ENCODE data around the gene OPRD1. TPM values are rescaled to one million over a fixed set of nuclear protein-coding genes. Genes with fewer than 3 reads are reported as not detected.

Gene OPRD1
- total and polyA plus RNA-seq, 2 of the 4 experiments (the other 2 are of a cell fraction), result under 0.01 TPM; not detected in 1

DNA sequence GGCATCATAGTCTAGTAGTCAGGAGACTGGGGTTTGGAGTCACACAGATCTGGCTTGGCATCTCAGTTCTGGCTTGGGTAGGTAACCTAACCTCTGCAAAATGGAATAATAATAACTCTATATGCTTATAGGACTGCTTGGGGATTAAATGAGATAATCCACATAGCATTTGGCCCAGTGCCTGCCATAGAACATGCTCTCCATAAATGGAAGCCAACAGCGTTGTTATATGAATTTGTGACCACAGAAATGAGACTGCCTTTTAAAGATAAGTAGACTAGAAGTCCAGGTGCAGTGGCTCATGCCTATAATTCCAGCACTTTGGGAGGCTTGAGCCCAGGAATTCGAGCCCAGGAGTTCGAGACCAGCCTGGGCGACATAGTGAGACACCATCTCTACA is 4.0 kb upstream of the OPRD1 start:
- H2AK9ac ChIP-seq (replicated peaks; ENCODE audit: low read depth, low read length, poor library complexity), result no peak overlapping the region
- ATAC-seq (ENCODE audit: low read depth), result no peak
- no peak overlapping the region for H2AFZ ChIP-seq (replicated peaks; ENCODE audit: low read length, poor library complexity)
- H3K23ac ChIP-seq (ENCODE audit: low read depth, low read length), result no peak overlapping the region
- CTCF ChIA-PET, result no interaction called here
- H3K14ac ChIP-seq (replicated peaks; ENCODE audit: low read depth, low read length), result no peak overlapping the region
- H3K9ac ChIP-seq (ENCODE audit: low read depth, low read length), result no peak overlapping the region
- intact Hi-C loops (cut with micrococcal nuclease) (no loop called here), in situ Hi-C loops (cut with MboI; ENCODE audit: low sequenced_read_pairs) (no loop called here), dilution Hi-C loops (cut with HindIII; ENCODE audit: low sequenced_read_pairs, unreplicated experiment) (no loop called here)
- H3K27ac ChIP-seq (ENCODE audit: insufficient read depth, low read length), result no peak overlapping the region
- H3K4ac ChIP-seq (ENCODE audit: low read depth, low read length), result no peak overlapping the region
- H3K79me1 ChIP-seq (ENCODE audit: low read depth in 1 of 2, low read length in 2 of 2), result no peaks in the 10 kb centered on the region
- no peak overlapping the region for H2BK5ac ChIP-seq (ENCODE audit: low read depth, low read length, poor library complexity, severe bottlenecking)
- POLR2A ChIA-PET (ENCODE audit: unreplicated experiment), result no interaction called here
- H3K4me2 ChIP-seq (ENCODE audit: low read depth, low read length), result no peak overlapping the region
- no peak overlapping the region for H2AK5ac ChIP-seq (ENCODE audit: low read depth, low read length)
- DNase-seq, result no peak
- no TSS peak for BruUV-seq (replicated peaks)
- no peak overlapping the region for H4K5ac ChIP-seq (ENCODE audit: low read depth, low read length)
- H2BK120ac ChIP-seq (ENCODE audit: low read depth, low read length), result no peak overlapping the region
- peaks cover 2% of the 10 kb centered on the region; the same call in 1 of the 2 replicates for H3K9me3 ChIP-seq (ENCODE audit: control insufficient read depth, insufficient read depth, low read length)
- H2BK20ac ChIP-seq (ENCODE audit: low read depth, low read length), result no peak overlapping the region
- H2BK15ac ChIP-seq (ENCODE audit: low read depth, low read length), result no peak overlapping the region
- H3K36me3 ChIP-seq (ENCODE audit: control insufficient read depth, insufficient read depth, low read length), result no peaks in the 10 kb centered on the region
- H4K8ac ChIP-seq (ENCODE audit: low read depth in 2 of 2, low read length in 2 of 2), result no peak overlapping the region
- no peak overlapping the region for H3K18ac ChIP-seq (ENCODE audit: low read depth, low read length)
- no peaks in the 10 kb centered on the region for H3K4me1 ChIP-seq (ENCODE audit: control insufficient read depth, insufficient read depth, low read length)
- H3K56ac ChIP-seq (ENCODE audit: extremely low read depth, insufficient read depth, low read length), result no peak overlapping the region
- WGBS, 2 experiments (ENCODE audit: extremely low coverage in 2 of 2, insufficient read length in 1 of 2), result no CpG with 5 or more reads among the region's 4 CpGs
- H3K27me3 ChIP-seq (ENCODE audit: control insufficient read depth, insufficient read depth, low read length), result peaks cover 46% of the 10 kb centered on the region
- no peak overlapping the region for H3K4me3 ChIP-seq (ENCODE audit: insufficient read depth, low read depth, low read length)
- H4K91ac ChIP-seq (ENCODE audit: insufficient read depth, low read depth, low read length), result no peak overlapping the region
- H4K20me1 ChIP-seq (ENCODE audit: insufficient read depth, low read length), result no peaks in the 10 kb centered on the region
- TF ChIP-seq, protein P1, sequence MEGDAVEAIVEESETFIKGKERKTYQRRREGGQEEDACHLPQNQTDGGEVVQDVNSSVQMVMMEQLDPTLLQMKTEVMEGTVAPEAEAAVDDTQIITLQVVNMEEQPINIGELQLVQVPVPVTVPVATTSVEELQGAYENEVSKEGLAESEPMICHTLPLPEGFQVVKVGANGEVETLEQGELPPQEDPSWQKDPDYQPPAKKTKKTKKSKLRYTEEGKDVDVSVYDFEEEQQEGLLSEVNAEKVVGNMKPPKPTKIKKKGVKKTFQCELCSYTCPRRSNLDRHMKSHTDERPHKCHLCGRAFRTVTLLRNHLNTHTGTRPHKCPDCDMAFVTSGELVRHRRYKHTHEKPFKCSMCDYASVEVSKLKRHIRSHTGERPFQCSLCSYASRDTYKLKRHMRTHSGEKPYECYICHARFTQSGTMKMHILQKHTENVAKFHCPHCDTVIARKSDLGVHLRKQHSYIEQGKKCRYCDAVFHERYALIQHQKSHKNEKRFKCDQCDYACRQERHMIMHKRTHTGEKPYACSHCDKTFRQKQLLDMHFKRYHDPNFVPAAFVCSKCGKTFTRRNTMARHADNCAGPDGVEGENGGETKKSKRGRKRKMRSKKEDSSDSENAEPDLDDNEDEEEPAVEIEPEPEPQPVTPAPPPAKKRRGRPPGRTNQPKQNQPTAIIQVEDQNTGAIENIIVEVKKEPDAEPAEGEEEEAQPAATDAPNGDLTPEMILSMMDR (conservative IDR thresholded peaks at IDR 0.05; ENCODE audit: low read depth, low read length), result no peak
- TF ChIP-seq FOS (IDR thresholded peaks at IDR 0.05; ENCODE audit: low read depth, low read length) (no peak), CEBPB (IDR thresholded peaks at IDR 0.05; ENCODE audit: low read depth, low read length) (no peak), MAFK (IDR thresholded peaks at IDR 0.05; ENCODE audit: low read depth, low read length) (no peak)
- TF ChIP-seq, protein P2, sequence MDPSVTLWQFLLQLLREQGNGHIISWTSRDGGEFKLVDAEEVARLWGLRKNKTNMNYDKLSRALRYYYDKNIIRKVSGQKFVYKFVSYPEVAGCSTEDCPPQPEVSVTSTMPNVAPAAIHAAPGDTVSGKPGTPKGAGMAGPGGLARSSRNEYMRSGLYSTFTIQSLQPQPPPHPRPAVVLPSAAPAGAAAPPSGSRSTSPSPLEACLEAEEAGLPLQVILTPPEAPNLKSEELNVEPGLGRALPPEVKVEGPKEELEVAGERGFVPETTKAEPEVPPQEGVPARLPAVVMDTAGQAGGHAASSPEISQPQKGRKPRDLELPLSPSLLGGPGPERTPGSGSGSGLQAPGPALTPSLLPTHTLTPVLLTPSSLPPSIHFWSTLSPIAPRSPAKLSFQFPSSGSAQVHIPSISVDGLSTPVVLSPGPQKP (IDR thresholded peaks at IDR 0.05; ENCODE audit: borderline replicate concordance, low read depth, low read length), result no peak
- no peaks in the 10 kb centered on the region for H3K9me1 ChIP-seq (ENCODE audit: insufficient read depth, low read length)
